HG03460 (cell line): ENCODE measurements around the gene EIF4G3.
"Not testable (repeated sequence)": the region's sequence is repeated elsewhere in the genome, so short reads cannot be mapped to it uniquely, and the experiment has no call there.

Experiments used
- ATAC-seq: cut with Tn5 transposase; IDR thresholded peaks from one replicate; pipeline ENCODE4 v1.9.1; 2021; ENCODE audit not compliant: unreplicated experiment

Gene EIF4G3

DNA sequence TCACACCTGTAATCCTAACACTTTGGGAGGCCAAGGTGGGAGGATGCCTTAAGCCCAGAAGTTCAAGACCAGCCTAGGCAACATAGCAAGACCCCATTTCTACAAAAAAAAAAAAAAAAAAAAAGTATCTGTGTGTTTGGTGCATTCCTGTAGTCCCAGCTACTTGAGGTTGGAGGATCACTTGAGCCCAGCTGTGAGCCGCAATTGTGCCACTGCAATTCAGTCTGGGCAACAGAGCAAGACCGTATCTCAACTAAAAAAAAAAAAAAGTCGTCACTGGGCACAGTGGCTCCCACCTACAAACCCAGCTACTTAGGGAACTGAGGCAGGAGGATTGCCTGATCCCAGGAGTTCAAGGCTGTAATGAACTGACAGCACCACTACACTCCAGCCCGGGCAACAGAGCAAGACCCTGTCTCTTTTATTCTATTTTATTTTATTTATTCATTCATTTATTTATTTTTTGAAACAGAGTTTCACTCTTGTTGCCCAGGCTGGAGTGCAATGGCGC lies 8.6 kb upstream of the EIF4G3 start:
- ATAC-seq, result no peak

DNA sequence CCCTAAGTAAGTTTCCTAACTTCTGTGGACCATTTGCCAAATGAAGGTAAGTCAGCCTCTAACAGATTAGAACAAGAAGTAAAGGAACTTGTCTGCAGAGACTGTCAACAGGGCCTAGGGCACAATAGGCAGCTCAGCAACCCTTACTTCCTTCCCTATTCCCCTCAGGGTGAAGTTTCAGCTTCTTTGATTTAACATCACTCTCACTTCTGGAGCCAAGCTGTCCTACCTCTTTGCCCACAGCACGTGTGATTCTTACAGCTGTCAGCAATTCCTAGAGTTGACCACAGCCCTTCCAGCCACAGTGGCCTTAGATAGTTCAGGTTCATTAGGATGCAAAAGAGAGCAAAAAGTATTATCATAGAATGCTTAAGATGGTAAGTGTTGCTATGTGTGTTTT lies 7.6 kb upstream of the EIF4G3 start:
- no peak for ATAC-seq

GRCh38 chr1:21182181-21182731 lies 5.6 kb upstream of the EIF4G3 start:
- ATAC-seq, result no peak

- ATAC-seq, result not testable (repeated sequence)
Measured at GRCh38 chr1:21178271-21178670, 1.6 kb upstream of the EIF4G3 start.

DNA sequence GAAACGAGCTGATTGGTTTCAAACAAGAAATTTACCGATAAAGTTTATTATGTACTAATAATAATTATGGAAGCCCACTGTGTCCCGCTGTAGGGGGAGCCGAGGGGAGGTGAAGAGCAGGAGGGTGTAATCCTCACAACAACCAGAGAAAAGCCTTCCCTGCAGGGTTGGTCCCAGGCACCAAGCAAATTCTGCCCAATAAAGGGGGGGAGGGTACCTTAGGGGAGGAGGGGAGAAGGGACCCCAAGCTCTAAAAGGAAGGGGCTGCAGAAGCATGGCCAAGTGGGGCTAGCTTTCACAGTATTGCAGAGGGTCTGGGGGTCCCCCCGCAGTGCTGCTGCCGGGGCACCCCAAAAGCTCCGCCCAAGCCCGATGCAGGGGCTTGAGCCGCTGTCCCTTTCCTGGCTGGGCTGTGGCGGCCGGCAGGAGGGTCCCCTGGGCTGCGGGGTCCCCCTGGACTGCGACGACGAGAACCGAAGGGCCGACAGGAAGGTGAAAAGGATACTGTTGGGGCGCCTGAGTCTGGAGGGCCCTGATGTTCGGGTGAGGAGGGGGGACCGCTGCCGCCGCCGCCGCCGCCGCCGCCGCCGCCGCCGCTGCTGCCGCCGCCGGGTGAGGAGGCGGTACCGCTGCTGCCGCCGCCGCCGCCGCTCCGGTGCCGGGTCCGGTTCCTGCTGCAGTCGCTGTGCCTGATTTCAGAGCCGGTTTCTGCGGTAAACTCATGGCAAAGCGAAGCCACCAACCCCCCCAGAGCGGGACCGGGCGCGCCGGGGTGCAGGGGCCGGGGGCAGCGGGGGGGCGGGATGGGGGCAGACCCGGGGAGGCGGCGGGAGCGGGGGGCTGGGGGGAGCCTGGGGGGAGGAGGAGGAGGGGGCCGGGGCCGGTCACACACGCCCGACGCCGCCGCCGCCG lies 771 bp downstream of the EIF4G3 start:
- peak; percentile 19 for ATAC-seq

DNA sequence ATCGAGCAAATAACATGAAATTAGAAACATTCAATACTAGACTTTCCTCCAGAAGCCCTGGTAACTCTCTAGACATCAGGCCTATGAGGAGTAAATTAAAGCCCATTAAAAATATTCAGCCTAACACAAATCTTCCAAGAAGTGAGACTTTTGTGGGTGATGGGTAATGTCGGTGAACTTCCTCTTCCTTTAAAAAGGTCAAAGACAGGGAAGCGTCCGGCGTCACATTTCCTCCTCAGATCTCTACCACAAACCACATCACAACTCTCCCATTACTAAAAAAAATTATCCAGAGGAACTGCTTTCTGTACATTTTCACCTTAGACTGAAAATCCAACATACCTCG lies 1.4 kb downstream of the EIF4G3 start:
- ATAC-seq, result no peak

- ATAC-seq, result no peak
Measured at GRCh38 chr1:21174654-21175323, 1.9 kb downstream of the EIF4G3 start.

GRCh38 chr1:21174230-21174629 lies 2.5 kb downstream of the EIF4G3 start:
- no peak for ATAC-seq

GRCh38 chr1:21173096-21173495 lies 3.6 kb downstream of the EIF4G3 start:
- not testable (repeated sequence) for ATAC-seq

GRCh38 chr1:21170837-21171236 lies 5.9 kb downstream of the EIF4G3 start:
- ATAC-seq, result not testable (repeated sequence)

GRCh38 chr1:21168444-21168843 lies 8.3 kb downstream of the EIF4G3 start:
- no peak for ATAC-seq

- ATAC-seq, result no peak
Measured at GRCh38 chr1:21165646-21166045, 11.1 kb downstream of the EIF4G3 start.

GRCh38 chr1:21165076-21165475 lies 11.6 kb downstream of the EIF4G3 start:
- no peak for ATAC-seq

GRCh38 chr1:21164266-21164665 lies 12.4 kb downstream of the EIF4G3 start:
- ATAC-seq, result no peak

DNA sequence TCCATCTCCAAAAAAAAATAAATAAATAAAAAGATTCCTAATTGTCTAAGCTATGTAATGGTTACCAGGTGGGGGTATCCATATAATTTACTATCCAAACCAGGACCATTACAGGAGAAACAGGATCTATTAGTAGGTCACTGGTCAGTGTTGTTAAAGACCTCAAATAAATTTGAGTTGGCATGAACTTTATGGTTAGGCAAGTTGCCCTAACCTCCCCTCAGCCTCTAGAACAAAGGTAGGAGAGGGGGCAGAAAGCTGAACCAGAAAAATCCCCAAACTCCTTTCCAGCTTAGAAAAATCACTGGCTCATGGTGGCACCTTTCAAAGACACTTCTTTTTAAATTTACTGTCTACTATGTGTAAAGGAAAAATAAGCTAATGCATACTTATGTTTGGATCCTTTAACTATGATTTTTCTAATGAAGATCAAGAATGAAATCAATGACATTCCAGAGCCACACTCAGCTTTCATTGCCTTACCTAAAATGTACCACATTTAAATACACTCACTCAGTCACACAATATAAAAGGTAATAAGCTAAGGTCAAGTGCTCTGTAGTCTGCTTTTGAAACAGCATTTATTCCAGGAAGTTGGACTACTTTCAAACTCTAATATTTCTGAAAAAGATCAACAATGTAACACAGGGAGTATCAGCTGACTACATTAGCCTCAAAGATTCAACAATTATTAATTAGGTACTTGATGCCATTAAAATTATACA lies 13.8 kb downstream of the EIF4G3 start:
- ATAC-seq, result no peak

DNA sequence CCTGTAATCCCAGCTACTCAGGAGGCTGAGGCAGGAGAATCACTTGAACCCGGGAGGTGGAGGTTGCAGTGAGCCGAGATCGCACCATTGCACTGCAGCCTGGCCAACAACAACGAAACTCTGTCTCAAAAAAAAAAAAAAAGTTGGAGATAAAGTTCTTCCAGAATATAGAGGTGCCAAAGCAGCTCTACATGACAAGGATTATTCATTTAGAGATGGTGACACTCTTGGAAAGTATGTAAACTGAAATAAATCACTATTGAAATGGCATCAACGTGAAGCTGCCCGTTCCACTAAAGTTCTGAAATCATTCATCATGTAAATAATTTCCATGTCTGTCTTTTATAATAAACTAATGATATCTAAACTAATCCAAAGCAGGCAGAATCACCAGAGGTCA lies 14.9 kb downstream of the EIF4G3 start:
- no peak for ATAC-seq

- no peak for ATAC-seq
Measured at GRCh38 chr1:21160263-21160796, 16.4 kb downstream of the EIF4G3 start.

DNA sequence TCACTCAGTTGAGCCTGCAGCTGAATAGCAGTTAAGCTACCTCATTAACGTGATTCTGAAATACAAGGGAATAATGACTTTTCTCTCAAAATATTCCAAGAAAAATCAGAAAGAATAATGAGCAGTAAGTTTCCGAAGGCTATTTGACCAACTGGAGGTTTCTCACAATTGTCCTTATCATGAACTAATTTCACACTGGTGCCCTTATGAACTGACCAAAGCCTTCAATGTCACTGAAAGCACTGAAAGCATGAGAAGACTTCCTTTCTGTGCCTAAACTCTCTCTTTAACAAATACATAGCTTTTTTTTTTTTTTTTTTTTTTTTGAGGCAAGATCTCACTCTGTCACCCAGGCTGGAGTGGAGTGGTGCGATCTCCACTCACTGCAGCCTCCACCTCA lies 18.8 kb downstream of the EIF4G3 start:
- ATAC-seq, result no peak

DNA sequence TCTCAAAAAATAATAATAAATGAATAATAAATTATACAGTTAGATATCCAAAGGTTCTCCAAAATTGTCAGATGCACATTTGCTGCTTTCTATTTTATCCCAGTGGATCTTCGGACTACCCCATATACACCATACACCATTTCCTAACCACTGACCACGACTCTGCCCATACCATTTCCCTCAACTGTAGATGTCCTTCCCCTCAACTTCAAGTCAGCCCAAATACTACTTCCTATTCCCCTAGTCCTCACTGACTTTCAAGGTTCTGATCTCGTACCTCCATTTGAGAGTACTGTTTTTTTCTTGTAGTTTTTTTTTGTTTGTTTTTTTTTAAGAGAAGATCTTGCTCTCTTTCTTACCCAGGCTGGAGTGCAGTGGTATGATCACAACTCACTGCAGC lies 19.6 kb downstream of the EIF4G3 start:
- ATAC-seq, result no peak

- no peak for ATAC-seq
Measured at GRCh38 chr1:21156019-21156418, 20.7 kb downstream of the EIF4G3 start.

- ATAC-seq, result no peak
Measured at GRCh38 chr1:21154717-21155116, 22.0 kb downstream of the EIF4G3 start.
